GM12872 (cell line): ENCODE data around the gene C2CD5.

Experiments
- TF ChIP-seq, protein P1 (sequence below): IDR thresholded peaks from 3 replicates; pipeline ENCODE4 v1.5.1; 2011; ENCODE audit warnings: low read depth, mild to moderate bottlenecking, low read length, moderate library complexity; ENCODE audit not compliant: insufficient read depth

The C2CD5 gene

DNA sequence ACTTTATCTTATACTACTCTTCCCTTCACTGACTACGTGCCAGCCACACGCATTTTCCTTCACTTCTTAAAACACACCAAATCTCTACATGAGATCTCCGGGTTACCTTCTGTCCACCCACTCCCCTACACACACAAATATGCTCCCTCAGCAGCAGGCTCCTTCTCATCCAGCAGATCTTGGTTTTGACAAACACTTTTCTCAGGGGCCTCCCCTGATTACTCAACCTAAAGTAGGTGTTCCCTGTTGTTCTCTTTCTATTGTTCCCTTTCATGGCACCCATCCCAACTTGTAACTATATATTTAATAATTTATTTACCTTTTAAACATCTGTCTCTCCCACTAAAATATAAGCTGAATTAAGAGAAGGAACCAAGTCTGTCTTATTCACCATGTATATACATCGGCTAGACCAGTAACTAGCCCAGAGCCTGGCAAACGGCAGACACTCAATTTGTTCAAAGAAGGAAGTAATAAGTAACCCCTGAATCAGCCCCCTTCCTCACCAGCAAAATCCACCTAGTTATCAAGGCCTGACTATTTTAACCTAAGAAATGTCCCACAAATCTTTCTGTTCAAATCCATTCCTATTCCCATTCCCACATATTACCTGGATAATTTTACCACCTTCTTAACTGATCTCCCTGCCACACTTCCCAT, 2.7 kb downstream of the C2CD5 start:
- TF ChIP-seq, protein P1, sequence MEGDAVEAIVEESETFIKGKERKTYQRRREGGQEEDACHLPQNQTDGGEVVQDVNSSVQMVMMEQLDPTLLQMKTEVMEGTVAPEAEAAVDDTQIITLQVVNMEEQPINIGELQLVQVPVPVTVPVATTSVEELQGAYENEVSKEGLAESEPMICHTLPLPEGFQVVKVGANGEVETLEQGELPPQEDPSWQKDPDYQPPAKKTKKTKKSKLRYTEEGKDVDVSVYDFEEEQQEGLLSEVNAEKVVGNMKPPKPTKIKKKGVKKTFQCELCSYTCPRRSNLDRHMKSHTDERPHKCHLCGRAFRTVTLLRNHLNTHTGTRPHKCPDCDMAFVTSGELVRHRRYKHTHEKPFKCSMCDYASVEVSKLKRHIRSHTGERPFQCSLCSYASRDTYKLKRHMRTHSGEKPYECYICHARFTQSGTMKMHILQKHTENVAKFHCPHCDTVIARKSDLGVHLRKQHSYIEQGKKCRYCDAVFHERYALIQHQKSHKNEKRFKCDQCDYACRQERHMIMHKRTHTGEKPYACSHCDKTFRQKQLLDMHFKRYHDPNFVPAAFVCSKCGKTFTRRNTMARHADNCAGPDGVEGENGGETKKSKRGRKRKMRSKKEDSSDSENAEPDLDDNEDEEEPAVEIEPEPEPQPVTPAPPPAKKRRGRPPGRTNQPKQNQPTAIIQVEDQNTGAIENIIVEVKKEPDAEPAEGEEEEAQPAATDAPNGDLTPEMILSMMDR = no peak

- TF ChIP-seq, protein P1 = no peak
Measured at GRCh38 chr12:22539055-22539454, 5.3 kb downstream of the C2CD5 start.

DNA sequence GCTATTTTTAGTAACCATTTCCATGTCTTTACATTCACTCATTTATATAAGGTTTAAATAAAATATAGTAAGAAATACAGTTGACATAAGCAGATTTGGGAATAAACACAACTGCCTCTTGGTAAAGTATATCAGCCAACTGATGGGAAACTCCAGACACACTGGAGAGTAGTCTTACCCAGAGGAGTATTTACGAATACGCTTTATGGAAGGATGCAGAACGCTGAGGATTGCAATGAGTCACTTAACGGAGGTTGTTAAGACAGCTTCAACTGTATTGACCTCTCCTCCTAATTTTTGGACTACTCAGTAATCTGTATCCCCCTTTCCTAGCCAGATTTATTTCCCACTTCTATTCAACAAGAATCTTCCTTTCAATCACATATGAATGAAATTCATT, 6.0 kb downstream of the C2CD5 start:
- TF ChIP-seq, protein P1 = no peak

DNA sequence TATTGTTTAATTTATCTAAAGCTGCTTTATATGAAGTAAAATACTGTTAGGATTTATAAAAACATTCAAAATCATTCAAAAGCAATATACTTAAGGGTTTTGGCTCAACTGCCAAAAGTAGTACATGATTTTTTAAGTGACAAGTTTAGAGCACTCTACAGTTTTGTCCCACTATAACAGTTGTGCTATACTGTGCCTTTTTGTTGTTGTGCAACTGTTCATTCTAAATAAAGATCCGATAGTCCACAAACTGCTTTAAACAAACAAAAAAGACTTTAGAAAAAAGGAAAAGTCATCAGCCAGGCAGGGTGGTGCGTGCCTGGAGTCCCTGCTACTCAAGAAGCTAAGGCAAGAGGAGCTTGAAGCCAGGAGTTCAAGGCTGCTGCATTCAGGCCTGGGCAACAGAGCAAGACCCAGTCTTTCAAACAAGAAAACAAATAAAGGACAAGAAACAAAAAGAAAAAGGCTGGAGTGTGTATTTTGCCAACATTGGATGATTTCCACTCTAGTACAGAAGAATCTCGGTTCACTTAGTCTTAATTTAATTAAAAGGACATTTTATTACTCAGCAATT, 7.3 kb downstream of the C2CD5 start:
- TF ChIP-seq, protein P1 = no peak

- TF ChIP-seq, protein P1 = no peak
Measured at GRCh38 chr12:22536346-22536945, 7.9 kb downstream of the C2CD5 start.

- TF ChIP-seq, protein P1 = no peak
Measured at GRCh38 chr12:22535478-22535877, 8.9 kb downstream of the C2CD5 start.

DNA sequence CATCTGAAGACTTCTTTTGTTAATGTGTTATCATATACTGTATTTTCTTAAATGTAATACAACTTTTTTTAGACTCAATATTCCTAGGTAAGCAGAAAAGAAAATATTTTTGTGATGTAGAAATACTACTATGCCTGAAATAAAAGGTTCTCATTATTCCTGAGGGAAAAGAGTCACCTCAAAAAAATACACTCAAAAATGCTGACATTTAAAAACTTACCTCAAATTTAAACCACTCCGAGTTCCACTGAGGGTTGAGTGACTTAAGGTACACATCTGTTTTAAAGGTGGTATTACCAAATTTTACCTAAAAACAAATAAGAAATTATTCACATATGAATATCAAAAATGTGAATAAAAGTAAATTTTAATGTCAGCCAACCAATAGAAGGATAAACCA, 9.3 kb downstream of the C2CD5 start:
- TF ChIP-seq, protein P1 = no peak
